HepG2 (cell line): ENCODE results near the gene NFE2L1. TPM values are rescaled to one million over a fixed set of nuclear protein-coding genes. Genes with fewer than 3 reads are reported as not detected.

ENCODE experiments used
- ARID4A ChIP-seq: sonication (generic); formaldehyde crosslinking; IDR thresholded peaks from 2 replicates; pipeline ENCODE4 v1.5.0; 2020; ENCODE audit warnings: mild to moderate bottlenecking, missing genetic modification reagents, borderline replicate concordance
- ETV5 ChIP-seq: IDR thresholded peaks from 2 replicates; pipeline ENCODE4 v1.6.1; 2018; ENCODE audit warnings: missing biosample characterization, missing genetic modification reagents, inconsistent platforms, borderline replicate concordance
- FOSL2 ChIP-seq: sonication (generic); formaldehyde crosslinking; IDR thresholded peaks from 2 replicates; pipeline ENCODE4 v1.4.0; 2020; ENCODE audit warnings: missing genetic modification reagents
- HNF4G ChIP-seq, 2 experiments: sonication (generic) in 1 of 2; formaldehyde crosslinking in 1 of 2; IDR thresholded peaks; 2 replicates each; pipeline versions ENCODE4 v1.4.0 to v1.6.1; 2011 to 2020; ENCODE audit warnings: borderline replicate concordance in 2 of 2, low read depth in 2 of 2, mild to moderate bottlenecking in 2 of 2, low read length in 1 of 2, missing genetic modification reagents in 1 of 2, moderate library complexity in 1 of 2
- KAT8 ChIP-seq: IDR thresholded peaks from 2 replicates; pipeline ENCODE4 v1.6.1; 2016; ENCODE audit warnings: missing genetic modification reagents, missing compliant biosample characterization
- KLF6 ChIP-seq: IDR thresholded peaks from 2 replicates; pipeline ENCODE4 v1.8.0; 2016; ENCODE audit warnings: missing biosample characterization, missing genetic modification reagents
- MED13 ChIP-seq: sonication (generic); formaldehyde crosslinking; IDR thresholded peaks from 2 replicates; pipeline ENCODE4 v1.5.0; 2020; ENCODE audit warnings: missing genetic modification reagents
- MEIS1 ChIP-seq: sonication (generic); formaldehyde crosslinking; IDR thresholded peaks from 2 replicates; pipeline ENCODE4 v1.9.0; 2021; ENCODE audit warnings: mild to moderate bottlenecking, missing genetic modification reagents, moderate library complexity, borderline replicate concordance
- PLRG1 ChIP-seq: fragments of 450-650 bp; conservative IDR thresholded peaks from 2 replicates; pipeline ENCODE4 v1.6.1; 2016
- RBAK ChIP-seq: sonication (generic); formaldehyde crosslinking; IDR thresholded peaks from 2 replicates; pipeline ENCODE4 v1.5.1; 2020; ENCODE audit warnings: mild to moderate bottlenecking, missing genetic modification reagents
- RFX3 ChIP-seq: IDR thresholded peaks from 2 replicates; pipeline ENCODE4 v1.6.1; 2016; ENCODE audit warnings: missing biosample characterization, missing genetic modification reagents
- SALL2 ChIP-seq: sonication (generic); formaldehyde crosslinking; IDR thresholded peaks from 2 replicates; pipeline ENCODE4 v1.8.1; 2023; ENCODE audit warnings: mild to moderate bottlenecking, missing genetic modification reagents, inconsistent platforms
- TBX3 ChIP-seq: fragments of 450-650 bp; IDR thresholded peaks from 2 replicates; pipeline ENCODE4 v1.6.1; 2017; ENCODE audit warnings: antibody characterized with exemption, mild to moderate bottlenecking, inconsistent platforms, borderline replicate concordance
- ZBTB8A ChIP-seq: sonication (generic); formaldehyde crosslinking; IDR thresholded peaks from 2 replicates; pipeline ENCODE4 v1.4.0; 2020; ENCODE audit warnings: mild to moderate bottlenecking, low read depth, missing genetic modification reagents, borderline replicate concordance
- ZNF121 ChIP-seq: sonication (generic); formaldehyde crosslinking; IDR thresholded peaks from 2 replicates; pipeline ENCODE4 v1.5.0; 2020; ENCODE audit warnings: mild to moderate bottlenecking, missing genetic modification reagents
- ZNF496 ChIP-seq: sonication (generic); formaldehyde crosslinking; IDR thresholded peaks from 2 replicates; pipeline ENCODE4 v1.8.1; 2023; ENCODE audit warnings: mild to moderate bottlenecking, moderate library complexity, missing genetic modification reagents; ENCODE audit not compliant: insufficient replicate concordance
- ZNF547 ChIP-seq: sonication (generic); formaldehyde crosslinking; IDR thresholded peaks from 2 replicates; pipeline ENCODE4 v1.5.1; 2020; ENCODE audit warnings: mild to moderate bottlenecking, missing genetic modification reagents
- ZNF644 ChIP-seq: IDR thresholded peaks from 2 replicates; pipeline ENCODE4 v1.6.1; 2016; ENCODE audit warnings: low read depth
- ZNF740 ChIP-seq: sonication (generic); formaldehyde crosslinking; IDR thresholded peaks from 2 replicates; pipeline ENCODE4 v1.4.0; 2020; ENCODE audit warnings: missing genetic modification reagents
- polyA plus RNA-seq, 8 experiments: library from polyadenylated mRNA; depleted of rRNA in 3 of 8; stranded (reverse) in 7 of 8; unstranded in 1 of 8; fragments of >200 nt; fragmentation: Illumina TruSeq in 4 of 8; extraction: Trizol in 4 of 8; gene quantifications; 2 replicates each; pipeline versions ENCODE4 v1.2.1 to v1.2.3, GENCODE V29; 2011 to 2016; ENCODE audit warnings: low read depth in 4 of 8, missing spikeins in 1 of 8, mixed read lengths in 1 of 8; ENCODE audit not compliant: insufficient read depth in 1 of 8
- total RNA-seq, 5 experiments: library from RNA; depleted of rRNA; stranded (reverse); fragments of >200 nt; fragmentation: Illumina TruSeq; extraction: Trizol; gene quantifications; 2 replicates each; pipeline ENCODE4 v1.2.3, GENCODE V29; 2016; ENCODE audit warnings: low read depth in 1 of 5
- TF ChIP-seq, protein P1 (sequence below): sonication (generic); formaldehyde crosslinking; IDR thresholded peaks from 2 replicates; pipeline ENCODE4 v1.5.0; 2020; ENCODE audit warnings: mild to moderate bottlenecking, missing genetic modification reagents
- TF ChIP-seq, protein P2 (sequence below): sonication (generic); formaldehyde crosslinking; IDR thresholded peaks from 2 replicates; pipeline ENCODE4 v1.8.0; 2022; ENCODE audit warnings: missing genetic modification reagents, mild to moderate bottlenecking, borderline replicate concordance

NFE2L1 gene
- total and polyA plus RNA-seq, 2 of the 13 experiments (the other 11 are each of a cell fraction or from before 2014, with no cell fraction given) = 67.0 to 234 TPM

- no peak for TF ChIP-seq ZNF121
- TF ChIP-seq ZNF496 (CRISPR knock-in tag) = no peak
- TF ChIP-seq, protein P1, sequence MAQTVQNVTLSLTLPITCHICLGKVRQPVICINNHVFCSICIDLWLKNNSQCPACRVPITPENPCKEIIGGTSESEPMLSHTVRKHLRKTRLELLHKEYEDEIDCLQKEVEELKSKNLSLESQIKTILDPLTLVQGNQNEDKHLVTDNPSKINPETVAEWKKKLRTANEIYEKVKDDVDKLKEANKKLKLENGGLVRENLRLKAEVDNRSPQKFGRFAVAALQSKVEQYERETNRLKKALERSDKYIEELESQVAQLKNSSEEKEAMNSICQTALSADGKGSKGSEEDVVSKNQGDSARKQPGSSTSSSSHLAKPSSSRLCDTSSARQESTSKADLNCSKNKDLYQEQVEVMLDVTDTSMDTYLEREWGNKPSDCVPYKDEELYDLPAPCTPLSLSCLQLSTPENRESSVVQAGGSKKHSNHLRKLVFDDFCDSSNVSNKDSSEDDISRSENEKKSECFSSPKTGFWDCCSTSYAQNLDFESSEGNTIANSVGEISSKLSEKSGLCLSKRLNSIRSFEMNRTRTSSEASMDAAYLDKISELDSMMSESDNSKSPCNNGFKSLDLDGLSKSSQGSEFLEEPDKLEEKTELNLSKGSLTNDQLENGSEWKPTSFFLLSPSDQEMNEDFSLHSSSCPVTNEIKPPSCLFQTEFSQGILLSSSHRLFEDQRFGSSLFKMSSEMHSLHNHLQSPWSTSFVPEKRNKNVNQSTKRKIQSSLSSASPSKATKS (CRISPR knock-in tag) = peak; percentile 81; the same call in 1 of the 2 replicates
- TF ChIP-seq HNF4G (IDR thresholded peaks at IDR 0.05; ENCODE audit: borderline replicate concordance, low read depth, low read length) = peak; percentile 60
- no peak for TF ChIP-seq HNF4G (CRISPR knock-in tag; IDR thresholded peaks at IDR 0.05; ENCODE audit: borderline replicate concordance, low read depth)
- TF ChIP-seq KLF6 (CRISPR knock-in tag) = peak; percentile 80
- TF ChIP-seq FOSL2 (CRISPR knock-in tag) = peak; percentile 25
- peak; percentile 85 for TF ChIP-seq KAT8
- peak; percentile 88 for TF ChIP-seq MED13
- TF ChIP-seq ZNF547 = peak; percentile 59
- TF ChIP-seq ZNF644 (CRISPR knock-in tag) = no peak
- TF ChIP-seq SALL2 (CRISPR knock-in tag) = no peak; the same call in 1 of the 2 replicates
- TF ChIP-seq ZNF740 (CRISPR knock-in tag) = 0 out of 2 replicates have a peak, but pooled peaks have one; percentile 1
- TF ChIP-seq RFX3 (CRISPR knock-in tag) = no peak
- peak; percentile 22; the same call in 1 of the 2 replicates for TF ChIP-seq ETV5
- peak; percentile 7; the same call in 1 of the 2 replicates for TF ChIP-seq TBX3
- TF ChIP-seq, protein P2, sequence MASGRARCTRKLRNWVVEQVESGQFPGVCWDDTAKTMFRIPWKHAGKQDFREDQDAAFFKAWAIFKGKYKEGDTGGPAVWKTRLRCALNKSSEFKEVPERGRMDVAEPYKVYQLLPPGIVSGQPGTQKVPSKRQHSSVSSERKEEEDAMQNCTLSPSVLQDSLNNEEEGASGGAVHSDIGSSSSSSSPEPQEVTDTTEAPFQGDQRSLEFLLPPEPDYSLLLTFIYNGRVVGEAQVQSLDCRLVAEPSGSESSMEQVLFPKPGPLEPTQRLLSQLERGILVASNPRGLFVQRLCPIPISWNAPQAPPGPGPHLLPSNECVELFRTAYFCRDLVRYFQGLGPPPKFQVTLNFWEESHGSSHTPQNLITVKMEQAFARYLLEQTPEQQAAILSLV = no peak; the same call in 1 of the 2 replicates
- no peak for TF ChIP-seq PLRG1
- peak; percentile 85 for TF ChIP-seq ARID4A (CRISPR knock-in tag)
- TF ChIP-seq RBAK = no peak
- 0 out of 2 replicates have a peak, but pooled peaks have one; percentile 9 for TF ChIP-seq MEIS1 (CRISPR knock-in tag)
- TF ChIP-seq ZBTB8A (CRISPR knock-in tag) = no peak
These were observed 396 bp downstream of the NFE2L1 start (continued) for GRCh38 chr17:48048384-48049126.
